H1 (cell line): ENCODE data around the gene ATP13A3. TPM values are rescaled to one million over a fixed set of nuclear protein-coding genes. Genes with fewer than 3 reads are reported as not detected.

Experiments
- CEBPB ChIP-seq: IDR thresholded peaks from 2 replicates; pipeline ENCODE4 v1.6.1; 2012; ENCODE audit warnings: low read depth, low read length
- CHD7 ChIP-seq: fragments of 300-600 bp; sonication (generic); IDR thresholded peaks from 2 replicates; pipeline ENCODE4 v1.7.1; 2012; ENCODE audit warnings: low read length, moderate library complexity, mild to moderate bottlenecking, inconsistent platforms; ENCODE audit not compliant: insufficient replicate concordance
- EP300 ChIP-seq, 2 experiments: IDR thresholded peaks; 1 replicate in 1 of 2; 2 replicates in 1 of 2; pipeline ENCODE4 v1.6.1; 2011 to 2012; ENCODE audit warnings: low read depth in 2 of 2, low read length in 2 of 2, mild to moderate bottlenecking in 2 of 2, borderline replicate concordance in 1 of 2, inconsistent platforms in 1 of 2, moderate library complexity in 1 of 2
- JUND ChIP-seq: IDR thresholded peaks from 2 replicates; pipeline ENCODE4 v1.6.1; 2011; ENCODE audit warnings: mild to moderate bottlenecking, improper control_type of control experiment, low read length
- TCF12 ChIP-seq: IDR thresholded peaks from 2 replicates; pipeline ENCODE4 v1.6.1; 2011; ENCODE audit warnings: low read depth, mild to moderate bottlenecking, low read length
- polyA plus RNA-seq, 7 experiments: library from polyadenylated mRNA; depleted of rRNA in 3 of 7; stranded (reverse) in 5 of 7; unstranded in 2 of 7; fragments of >200 nt in 5 of 7; fragments of 200-250 nt in 2 of 7; gene quantifications; 1 replicate in 5 of 7; 2 replicates in 1 of 7; 4 replicates in 1 of 7; pipeline versions ENCODE4 v1.2.1 to v1.2.3, GENCODE V29; 2011 to 2013; ENCODE audit warnings: missing spikeins in 2 of 7, mixed read lengths in 2 of 7
- total RNA-seq: library from RNA; stranded (reverse); fragmentation: NEBNext Ultra II Directional; extraction: Animal tissue kit (Norgen Biotek cat#: 25700); gene quantifications from 2 replicates; pipeline ENCODE4 v1.2.1, GENCODE V29; 2021

ATP13A3 gene
- total and polyA plus RNA-seq, 2 of the 8 experiments (the other 6 are each of a cell fraction or from before 2014, with no cell fraction given), result 18.6 to 92.2 TPM

- TF ChIP-seq CHD7, result no peak
- TF ChIP-seq CEBPB, result no peak
- TF ChIP-seq TCF12, result no peak
- no peak for TF ChIP-seq EP300 (IDR thresholded peaks at IDR 0.05; ENCODE audit: borderline replicate concordance in 1 of 2, low read depth in 2 of 2, low read length in 2 of 2)
- no peak for TF ChIP-seq JUND
These were observed 107.2 kb downstream of the ATP13A3 start (continued) for GRCh38 chr3:194379651-194380050.
